GM21528 (cell line): ENCODE results near the gene BMP10.
A peak's percentile ranks its signal among the peaks of the same experiment; 100 is the strongest.

Experiments
- ATAC-seq: cut with Tn5 transposase; IDR thresholded peaks from one replicate; pipeline ENCODE4 v1.9.1; 2021; ENCODE audit warnings: mild to moderate bottlenecking, moderate library complexity; ENCODE audit not compliant: unreplicated experiment, low FRiP score

Gene BMP10

DNA sequence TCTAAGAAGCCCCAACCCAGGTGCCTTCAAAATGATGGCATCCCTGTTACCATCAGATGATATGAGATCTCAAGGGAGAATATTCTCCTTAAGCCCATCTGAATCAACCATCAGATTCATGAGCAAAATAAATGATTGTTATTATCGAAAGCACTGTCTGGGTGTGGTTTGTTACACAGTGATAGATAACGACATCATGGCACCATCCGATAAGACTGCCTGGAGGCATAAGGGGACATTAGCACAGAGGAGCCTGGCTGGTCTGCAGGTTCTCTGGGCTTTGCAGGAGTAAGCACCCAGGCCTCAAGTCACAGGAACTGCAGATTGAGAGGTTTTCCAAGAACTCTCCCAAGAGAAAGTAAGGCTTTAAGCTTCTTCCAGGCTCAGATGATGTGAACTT is 15.6 kb downstream of the BMP10 start:
- ATAC-seq, result no peak

DNA sequence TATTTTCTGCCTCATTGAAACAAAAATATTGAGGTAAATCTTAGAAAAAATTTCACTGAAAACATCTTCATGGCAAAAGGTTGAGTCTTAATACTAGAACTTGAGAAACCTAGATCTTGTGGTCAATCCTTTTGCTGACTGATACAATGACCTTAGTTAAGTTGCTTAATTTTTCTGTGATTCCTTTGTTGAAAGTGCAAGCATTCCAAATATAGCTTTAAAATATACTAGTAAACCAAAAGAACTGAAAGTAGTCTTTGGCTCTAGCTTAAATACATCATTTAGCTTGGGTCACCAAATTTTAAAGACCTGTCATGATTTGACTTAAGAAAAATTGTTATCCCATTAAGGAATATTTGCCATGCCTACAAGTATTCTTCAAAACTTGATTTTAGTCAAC is 16.7 kb downstream of the BMP10 start:
- no peak for ATAC-seq

DNA sequence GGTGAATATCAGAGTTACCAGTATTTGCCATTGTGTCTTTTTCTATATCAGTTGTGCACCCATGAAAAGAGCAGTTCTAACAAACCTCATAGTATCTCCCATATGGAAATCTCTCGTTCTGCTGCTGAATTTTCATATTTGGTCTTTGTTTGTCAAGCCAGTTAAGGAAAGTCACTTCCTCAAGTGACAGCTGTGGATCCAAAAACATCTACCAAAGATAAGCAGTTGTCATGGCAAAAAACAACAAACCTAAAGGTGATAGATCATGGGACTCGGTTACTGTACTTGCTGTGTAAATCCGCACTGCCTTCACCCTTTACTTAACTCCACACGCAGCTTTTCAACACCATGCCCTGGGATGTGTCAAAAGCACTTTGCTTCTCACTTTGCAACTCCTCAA is 17.3 kb downstream of the BMP10 start:
- ATAC-seq, result no peak

DNA sequence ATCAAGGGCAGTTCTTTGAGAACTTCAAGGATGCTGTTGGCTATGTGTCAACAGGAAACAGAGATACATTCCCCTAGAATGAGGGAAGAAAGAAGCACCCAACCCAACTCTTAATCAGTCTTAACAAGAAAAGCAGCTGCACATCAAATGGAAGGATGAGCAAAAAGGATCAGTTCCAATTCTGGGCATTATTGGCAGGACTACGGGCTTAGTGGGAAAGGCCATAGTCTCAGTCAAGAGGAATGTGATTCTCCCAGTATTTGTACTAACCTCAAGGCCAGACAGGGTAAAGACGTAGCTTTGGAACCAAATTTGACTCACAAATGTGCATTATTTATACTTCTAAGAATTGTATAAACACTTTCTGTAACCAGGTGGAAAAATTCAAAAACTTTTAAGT is 18.2 kb downstream of the BMP10 start:
- no peak for ATAC-seq

DNA sequence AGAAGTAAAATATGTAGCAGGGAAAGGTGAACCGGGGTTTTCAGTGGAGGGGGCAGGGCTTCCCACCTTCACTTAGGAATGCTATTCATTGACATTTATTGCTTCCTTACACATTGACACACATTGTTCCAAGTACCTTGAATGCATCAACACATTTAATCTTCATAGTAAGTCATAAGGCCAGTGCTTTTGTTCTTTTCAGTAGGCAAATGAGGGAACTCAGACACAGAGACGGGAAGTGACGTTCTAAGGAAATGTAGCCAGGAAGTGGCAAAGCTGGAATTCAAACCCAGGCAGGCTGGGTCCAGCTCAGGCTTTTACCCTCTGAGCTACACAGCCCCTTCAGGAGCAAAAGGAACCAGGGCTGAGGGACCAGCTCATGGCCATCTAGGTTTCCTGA is 20.7 kb downstream of the BMP10 start:
- ATAC-seq, result no peak

DNA sequence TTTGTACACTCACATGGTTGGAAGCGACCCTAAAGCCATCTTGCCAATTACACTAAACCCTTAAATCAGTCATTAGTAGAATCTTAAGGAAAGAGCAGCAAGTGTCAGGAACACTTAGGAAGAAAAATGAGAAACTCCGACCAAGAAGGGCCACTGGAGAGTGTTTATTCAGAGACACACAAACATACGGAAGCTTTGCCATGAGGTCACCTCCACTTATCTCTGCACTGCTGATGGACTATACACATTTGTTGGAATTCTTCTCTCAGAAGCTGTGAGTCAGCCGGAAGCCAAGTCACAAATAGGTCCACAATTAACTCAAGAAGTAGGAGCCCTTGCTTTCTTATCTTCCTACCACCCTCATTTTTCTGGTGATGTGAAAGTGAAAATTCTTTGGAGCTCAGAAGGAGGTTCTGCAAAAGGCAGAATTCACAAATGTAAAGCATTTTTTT is 21.6 kb downstream of the BMP10 start:
- ATAC-seq, result no peak

DNA sequence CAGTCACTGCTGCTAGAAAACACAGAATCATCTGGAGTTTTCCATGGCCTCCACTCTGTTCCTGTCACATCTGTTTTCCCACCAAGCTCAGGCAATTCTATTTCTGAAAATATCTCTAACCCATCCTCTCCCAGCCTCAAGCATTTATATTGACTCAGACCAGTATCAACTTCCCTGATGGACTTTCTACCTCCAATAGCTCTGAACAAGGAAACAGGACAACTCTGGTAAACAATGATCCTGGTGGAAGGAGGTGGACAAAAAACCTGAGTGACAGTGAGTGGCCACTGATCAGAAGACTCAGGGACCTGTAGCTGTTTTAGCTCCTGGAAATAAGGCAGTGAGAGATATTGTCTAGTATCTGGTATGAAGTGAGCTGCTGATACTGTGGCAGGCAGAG is 23.4 kb downstream of the BMP10 start:
- no peak for ATAC-seq

DNA sequence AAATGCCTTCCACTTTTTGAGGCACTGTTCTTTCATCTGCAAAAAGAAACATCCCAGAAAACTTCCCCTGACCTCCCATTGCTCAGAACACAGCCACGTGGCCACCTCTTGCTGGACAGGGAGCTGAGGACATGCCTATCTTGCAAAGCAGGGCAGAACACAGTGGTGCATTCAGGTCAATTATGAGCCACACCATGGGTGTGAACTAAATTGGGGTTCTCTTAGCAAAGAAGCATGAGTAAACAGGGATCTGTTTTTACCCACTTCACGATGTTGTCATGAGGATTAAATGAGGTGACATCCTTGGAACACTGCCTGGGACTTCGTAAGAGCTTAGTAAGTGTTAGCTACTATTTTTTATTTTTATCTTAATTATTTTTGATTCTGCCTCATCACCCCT is 25.1 kb downstream of the BMP10 start:
- no peak for ATAC-seq

DNA sequence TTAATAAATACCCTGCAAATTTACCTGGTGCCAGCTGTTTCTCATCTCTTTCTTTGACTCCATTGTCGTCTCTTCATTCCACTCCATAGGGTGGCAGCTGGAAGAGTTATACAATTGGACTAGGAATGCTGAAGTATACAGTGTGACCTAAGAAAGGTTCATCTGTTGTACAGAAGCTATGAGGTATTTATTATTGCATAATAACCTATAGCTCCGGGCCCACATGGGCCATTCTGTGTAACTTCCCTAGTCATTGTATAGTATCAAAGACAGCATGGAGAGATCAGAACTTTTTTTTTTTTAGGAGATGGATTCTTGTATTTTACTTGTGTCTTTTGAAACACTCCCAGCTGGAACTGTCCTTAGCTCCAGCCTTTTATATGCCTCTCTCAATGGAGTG is 26.2 kb downstream of the BMP10 start:
- no peak for ATAC-seq

DNA sequence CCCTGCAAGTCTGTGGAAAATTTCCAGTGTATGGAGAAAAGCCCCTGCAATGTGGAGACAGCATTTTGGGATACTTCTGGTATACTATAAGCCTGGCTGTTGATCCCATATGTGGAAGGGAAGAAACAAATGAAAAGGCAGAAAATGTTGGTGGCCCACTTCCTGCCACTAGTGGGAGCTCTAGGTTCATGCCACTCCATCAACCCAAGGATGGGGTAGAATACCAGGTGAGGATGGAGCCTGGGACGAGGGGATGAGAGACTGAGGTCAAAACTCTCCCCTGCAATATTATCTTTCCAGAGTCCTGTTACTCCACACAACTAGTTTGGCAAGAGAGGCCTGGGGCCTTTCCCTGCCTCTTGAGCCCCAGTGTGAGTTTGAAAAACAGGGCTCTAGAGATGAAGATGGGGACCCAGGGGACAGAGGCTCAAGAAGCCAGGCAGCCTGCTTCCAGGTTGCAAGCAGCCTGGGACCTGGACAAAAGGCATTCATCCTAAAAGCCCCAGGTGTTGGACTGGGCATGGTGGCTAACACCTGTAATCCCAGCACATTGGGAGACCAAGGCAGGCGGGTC is 31.9 kb downstream of the BMP10 start:
- no peak for ATAC-seq

DNA sequence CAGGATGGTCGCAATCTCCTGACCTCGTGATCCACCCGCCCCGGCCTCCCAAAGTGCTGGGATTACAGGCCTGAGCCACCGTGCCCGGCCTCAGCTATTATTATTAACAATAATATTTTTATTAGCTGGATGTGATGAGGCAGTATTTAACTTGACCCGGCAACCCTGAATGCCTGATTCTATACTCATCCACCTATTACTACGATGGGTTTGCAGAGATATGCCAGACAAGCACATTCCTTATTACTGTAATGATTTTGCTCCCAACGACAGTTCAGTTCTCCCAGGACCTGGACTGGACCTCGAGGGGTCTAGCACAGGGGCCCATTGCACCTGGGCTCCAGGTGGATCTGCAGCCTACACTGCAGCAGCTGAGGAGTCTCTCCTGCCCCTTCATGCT is 32.6 kb downstream of the BMP10 start:
- ATAC-seq, result no peak

DNA sequence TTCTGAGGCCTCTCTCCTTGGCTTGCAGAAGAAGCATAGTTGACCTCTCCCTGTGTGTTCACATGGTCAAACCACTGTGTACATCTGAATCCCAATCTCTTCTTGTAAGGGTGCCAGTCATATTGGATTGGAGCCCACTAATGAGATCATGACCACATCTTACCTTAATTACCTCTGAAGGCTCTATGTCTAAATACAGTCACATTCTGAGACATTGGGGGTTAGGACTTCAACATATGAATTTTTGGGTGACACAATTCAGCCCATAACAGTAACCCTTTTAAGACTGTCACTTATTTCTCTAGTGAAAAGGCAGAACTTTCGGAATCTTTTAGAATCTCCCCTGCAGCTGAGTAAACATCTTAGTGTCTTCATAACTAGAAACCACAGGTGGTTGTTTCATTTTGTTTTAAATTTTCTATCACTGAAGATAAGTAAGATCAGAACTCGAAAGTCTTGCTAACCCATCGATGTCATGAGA is 33.3 kb downstream of the BMP10 start:
- no peak for ATAC-seq

DNA sequence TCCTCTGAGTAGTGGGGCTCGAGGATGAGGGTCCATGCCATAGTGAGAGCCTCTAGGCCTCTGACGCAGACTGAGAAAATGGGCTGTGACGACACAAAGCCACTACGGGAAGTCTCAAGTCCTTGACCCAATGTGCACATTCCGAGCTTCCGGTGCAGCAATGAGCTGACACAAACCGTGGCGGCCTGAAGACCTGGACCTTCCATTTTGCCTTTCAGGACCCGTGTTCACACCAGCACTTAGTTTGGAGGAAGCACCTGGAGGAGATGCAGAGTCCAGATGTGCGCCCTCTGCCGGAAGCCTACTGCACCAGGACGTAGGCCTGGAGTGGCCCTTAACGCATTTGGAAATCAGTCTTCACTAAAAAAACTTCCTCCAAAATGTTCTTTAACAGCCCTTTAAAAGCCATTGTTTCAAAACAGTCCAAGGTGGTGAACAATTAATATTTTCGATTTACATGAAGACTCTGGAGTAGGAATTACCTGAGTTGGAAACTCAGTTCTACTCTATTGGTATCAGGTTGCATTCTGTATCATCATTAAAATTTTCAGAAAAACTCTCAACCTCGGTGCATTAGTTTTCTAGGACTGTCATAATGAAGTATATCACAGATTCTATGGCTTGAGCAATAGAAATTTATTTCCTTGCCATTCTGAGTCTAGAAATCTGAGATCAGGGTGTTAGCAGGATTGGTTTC is 33.9 kb downstream of the BMP10 start:
- ATAC-seq, result no peak

DNA sequence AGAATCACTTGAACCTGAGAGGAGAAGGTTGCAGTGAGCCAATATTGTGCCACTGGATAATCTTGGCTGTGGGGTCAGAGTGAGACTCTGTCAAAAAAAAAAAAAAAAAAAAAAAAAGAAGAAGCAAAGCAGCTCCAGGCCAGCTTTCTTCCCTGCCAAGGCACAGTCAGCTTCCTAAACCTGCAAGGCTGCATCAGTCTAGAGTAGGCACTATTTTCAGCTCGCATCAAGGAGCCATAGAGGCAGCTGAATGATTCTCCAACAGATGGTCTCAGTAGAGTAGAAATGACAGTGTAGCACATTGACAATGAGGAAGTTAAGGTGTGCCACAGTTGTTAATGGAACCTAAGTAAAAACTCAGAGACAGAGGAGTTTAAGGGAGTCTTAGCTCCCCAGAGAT is 35.6 kb downstream of the BMP10 start:
- no peak for ATAC-seq

DNA sequence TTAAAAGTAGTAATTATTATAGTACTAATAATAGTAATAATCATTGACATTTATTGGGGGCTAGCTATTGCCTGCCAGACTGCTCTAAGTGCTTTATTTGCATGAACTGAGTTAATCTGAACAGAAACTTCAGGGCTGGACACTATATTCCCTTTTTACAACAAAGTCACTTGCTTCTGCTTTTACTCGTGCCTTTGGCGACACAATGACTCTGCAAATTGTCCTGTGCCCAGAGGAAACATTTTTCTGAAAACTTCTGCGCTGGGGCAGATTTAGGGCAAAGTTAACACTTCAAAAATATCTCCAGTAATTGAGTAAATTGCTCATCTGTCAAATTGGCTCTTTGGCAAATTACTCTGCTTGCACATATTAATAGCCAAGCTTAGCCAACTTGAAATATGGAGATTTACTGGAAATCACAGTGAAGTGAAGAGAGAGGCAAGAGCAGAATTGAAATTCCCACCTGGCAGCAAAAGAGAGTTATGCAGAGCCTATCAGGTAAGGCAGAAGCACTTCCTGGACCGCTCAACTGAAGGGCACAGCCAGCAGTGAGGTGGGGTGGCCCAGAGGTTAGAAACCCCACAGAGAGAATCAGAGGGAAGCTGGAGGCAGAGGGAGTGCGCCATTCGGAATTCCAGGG is 36.3 kb downstream of the BMP10 start:
- no peak for ATAC-seq

DNA sequence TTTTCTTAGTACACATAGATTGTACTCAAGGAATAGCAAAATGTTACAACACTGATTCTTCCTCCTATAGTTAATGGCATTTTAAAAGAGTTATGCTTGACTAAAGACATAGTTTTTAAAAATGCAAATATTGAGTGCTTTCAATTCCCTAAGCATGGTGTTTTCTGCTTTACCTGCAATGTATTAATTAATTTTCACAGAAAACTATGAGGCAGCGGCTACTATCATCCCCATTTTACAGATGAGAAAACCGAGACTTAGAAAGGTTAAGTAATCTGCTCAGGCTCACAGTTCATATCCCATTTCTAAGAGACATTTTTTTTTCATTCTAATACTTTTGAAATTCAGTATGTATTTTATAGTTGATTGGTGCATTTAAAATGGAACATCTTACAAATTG is 38.0 kb downstream of the BMP10 start:
- no peak for ATAC-seq

DNA sequence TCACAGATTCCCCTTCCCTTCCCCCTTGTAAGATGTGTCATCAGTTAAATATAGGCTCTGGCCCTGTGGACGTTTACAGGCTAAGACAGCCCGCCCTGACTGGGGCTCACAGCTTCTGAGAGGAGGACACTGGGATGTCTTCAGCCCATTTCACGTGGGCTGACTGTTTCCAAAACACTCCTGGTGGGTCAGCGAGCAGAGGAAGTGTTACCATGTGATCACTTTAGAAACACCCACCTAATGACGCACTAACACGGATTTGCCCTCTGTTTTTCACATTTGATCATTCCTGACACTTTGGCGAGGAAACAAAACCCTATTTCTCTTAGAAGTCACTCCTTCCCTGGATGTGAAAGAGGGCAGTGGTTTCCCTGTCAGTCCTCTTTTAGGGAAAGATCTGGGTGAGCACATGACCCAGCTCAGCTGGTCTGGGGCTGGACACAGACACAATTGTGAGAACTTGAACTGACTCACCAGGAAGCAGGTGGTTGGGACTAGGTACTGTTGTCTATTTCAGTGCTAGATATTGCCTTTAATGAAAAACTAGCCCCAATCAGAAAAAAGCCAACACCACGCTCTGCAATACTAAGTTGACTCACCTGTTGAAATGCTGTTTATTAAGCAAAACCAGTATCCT is 38.8 kb downstream of the BMP10 start:
- peak; percentile 56 for ATAC-seq

DNA sequence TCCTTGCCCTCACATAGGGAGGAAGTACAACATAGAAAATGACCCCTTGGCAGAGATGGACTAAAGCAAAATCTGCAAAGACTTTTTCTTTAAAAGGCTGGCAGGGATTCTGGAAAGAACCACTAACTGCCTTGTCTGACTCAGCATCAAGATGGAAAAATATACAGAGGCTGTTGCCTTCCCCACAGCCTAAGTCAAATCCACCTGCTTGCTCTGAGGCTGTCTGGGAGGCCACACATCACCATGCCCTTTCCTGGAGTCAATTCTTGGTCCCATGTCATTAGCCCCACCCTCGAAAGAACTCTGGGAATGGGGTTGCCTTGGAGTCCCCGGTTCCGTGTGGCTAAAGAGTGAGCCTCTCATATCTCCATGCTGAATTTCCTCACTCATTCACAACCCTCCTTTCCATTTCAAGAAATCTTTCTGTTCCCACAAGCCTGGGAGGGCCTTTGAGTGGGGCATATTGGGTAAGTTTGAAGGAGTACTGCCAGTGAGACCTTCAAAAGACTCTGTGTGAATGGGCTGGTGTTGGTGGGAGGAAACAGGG is 39.4 kb downstream of the BMP10 start:
- no peak for ATAC-seq

DNA sequence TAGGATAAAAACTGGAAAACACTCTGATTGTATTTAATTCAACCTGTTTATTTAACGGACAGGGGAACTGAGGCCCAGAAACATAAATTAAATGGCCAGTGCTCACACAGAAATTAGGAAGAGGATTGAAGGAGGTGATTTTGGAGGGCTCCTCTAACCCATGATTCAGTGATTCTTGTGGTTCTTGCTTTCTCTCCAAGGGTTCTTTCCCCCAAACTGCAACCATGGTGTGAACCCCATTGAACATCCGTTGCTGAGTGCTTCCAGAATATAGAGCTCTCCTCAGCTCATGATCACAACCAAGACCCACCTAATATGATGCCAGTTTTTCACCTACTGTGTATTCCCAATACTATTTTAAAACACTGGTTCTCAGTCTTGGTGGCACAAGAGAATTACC is 41.4 kb downstream of the BMP10 start:
- ATAC-seq, result no peak

DNA sequence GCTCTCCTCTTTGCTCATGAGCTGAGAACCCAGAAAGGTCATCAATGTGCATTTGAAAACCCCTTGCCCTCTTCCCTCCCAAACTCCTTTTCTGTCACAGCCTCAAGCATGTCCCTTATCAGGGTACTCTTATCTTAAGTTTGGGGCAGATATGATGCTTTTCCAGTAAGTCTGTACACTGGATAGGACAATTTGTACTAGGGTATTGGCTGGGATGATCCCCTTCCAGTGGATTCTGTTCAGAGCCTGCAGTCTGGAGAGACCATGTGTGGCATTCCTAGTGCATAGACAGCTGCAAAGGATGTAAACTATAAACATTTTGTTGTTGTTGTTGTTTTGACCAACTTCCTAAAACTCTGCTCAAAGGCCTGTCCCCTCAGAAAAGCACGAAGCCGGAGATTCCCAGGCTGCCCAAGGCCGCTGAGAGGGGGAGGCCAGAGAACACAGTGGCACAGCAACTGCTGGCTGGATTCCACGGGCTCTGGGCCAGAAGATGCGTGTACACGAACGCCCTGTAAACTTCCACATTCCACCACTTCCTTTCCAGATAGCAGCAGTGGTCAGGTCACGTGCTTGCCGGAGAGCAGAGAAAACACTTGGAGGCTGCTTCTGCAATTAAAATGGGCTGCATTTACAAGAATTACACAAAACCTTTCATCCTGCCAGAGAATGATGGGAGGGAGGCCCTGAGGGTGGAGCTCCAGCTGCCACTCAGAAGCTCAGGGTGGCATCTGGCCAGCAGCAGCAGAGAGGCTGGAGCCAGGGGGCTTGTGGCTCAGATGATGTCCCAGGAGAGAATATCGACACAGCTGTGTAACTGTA is 42.1 kb downstream of the BMP10 start:
- ATAC-seq, result no peak
